RWPE1 (cell line): ENCODE data around the gene NRF1.
"Not testable (repeated sequence)": the region's sequence is repeated elsewhere in the genome, so short reads cannot be mapped to it uniquely, and the experiment has no call there.

Source experiments
- CTCF ChIA-PET: fragments of 350-600 bp; sonication (Branson Sonifier 250); formaldehyde crosslinking; extraction: SDS; loops from one replicate; lab custom pipeline; 2021; lab: Yijun Ruan, JAX
- POLR2A ChIA-PET: fragments of 400-600 bp; formaldehyde crosslinking; extraction: SDS; loops from one replicate; lab custom pipeline; 2020; ENCODE audit warnings: antibody characterized with exemption; ENCODE audit not compliant: low non-redundant PET; lab: Yijun Ruan, JAX
- DNase-seq: peaks from one replicate; pipeline ENCODE4 v3.0.0; 2012; ENCODE audit warnings: low spot score
- H3K27ac ChIP-seq: fragments of 450-650 bp; 2 replicates; pipeline ENCODE4 v1.5.1; 2017
- CTCF ChIP-seq: fragments of 450-650 bp; conservative IDR thresholded peaks from 2 replicates; pipeline ENCODE4 v1.5.1; 2017; ENCODE audit warnings: low read depth, mild to moderate bottlenecking

The NRF1 gene

GRCh38 chr7:129572205-129572604, 39.3 kb upstream of the NRF1 start:
- CTCF ChIA-PET = interaction anchor here (0.6 kb wide), 1 partner anchor 54 kb away, joined by 5 read pairs; no protein-coding TSS in a partner anchor
- POLR2A ChIA-PET = no interaction called here
- DNase-seq = no peak
- no peak for TF ChIP-seq CTCF
- no peak overlapping the region for H3K27ac ChIP-seq

DNA sequence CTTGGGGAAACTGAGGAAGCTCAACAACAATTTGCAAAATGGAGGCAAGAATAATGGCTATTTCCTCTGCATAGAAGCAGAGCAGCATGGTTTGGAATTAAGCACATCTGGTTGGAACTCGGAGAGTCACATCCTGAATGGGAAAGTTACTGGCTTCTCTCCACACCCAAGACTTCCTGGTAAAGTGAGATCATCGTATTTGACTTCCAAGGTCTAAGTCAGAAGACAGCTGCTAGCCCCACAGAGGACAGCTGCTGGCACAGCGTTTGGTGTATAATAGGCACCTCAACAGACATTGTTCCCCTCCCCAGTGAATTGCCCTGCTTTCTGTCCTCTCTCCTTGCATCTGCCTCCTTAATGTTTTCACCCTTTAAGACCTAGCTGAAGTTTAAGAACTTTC, 37.0 kb upstream of the NRF1 start:
- ChIA-PET POLR2A (no interaction called here), CTCF (no interaction called here)
- no peak for TF ChIP-seq CTCF
- H3K27ac ChIP-seq = no peak overlapping the region
- no peak for DNase-seq

DNA sequence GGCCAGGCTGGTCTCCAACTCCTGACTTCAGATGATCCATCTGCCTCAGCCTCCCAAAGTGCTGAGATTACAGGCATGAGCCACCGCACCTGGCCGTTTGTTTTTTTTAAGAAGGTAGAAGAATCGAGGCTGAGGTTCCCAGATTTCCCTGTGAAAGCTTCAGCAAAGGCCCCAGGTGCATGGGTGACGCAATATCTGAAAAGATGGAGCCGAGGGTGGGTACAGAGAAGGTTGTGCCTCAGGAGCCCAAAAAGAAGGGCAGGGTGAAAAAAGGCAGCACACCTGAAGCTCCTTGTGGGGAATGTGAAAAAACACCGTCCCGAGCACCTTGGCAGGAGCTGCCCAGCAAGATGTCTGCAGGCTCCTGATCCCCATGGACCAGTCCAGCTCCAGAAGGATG, 35.8 kb upstream of the NRF1 start:
- no peak for DNase-seq
- ChIA-PET CTCF (no interaction called here), POLR2A (no interaction called here)
- no peak for TF ChIP-seq CTCF
- no peak overlapping the region for H3K27ac ChIP-seq

DNA sequence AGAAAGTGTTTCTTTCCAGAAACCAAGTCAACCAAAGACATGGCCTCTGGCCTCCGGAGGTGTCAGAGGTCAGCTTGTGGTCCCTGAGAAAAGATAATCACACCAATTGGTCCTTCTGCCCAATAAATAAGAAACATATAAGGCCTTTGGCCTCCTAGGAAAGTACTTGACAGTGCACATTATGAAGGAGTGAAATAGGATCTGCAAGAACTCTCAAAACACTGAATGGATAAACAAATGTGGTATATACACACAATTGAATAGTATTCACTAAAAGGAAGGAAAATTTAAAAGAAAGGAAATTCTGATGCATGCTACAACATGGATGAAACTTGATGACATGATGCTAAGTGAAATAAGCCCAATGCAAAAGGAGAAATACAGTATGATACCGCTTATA, 35.4 kb upstream of the NRF1 start:
- CTCF ChIA-PET = no interaction called here
- DNase-seq = no peak
- H3K27ac ChIP-seq = no peak overlapping the region
- TF ChIP-seq CTCF = no peak
- POLR2A ChIA-PET = no interaction called here

GRCh38 chr7:129578829-129579228, 32.7 kb upstream of the NRF1 start:
- no peak for DNase-seq
- TF ChIP-seq CTCF = no peak
- H3K27ac ChIP-seq = no peak overlapping the region
- POLR2A ChIA-PET = no interaction called here
- CTCF ChIA-PET = no interaction called here

- H3K27ac ChIP-seq, POLR2A ChIA-PET, DNase-seq, CTCF ChIA-PET: not testable (repeated sequence)
Measured at GRCh38 chr7:129586179-129586578, 25.3 kb upstream of the NRF1 start.

- DNase-seq = no peak
- TF ChIP-seq CTCF = no peak
- no peak overlapping the region for H3K27ac ChIP-seq
- ChIA-PET POLR2A (no interaction called here), CTCF (interaction anchor here (0.6 kb wide), 1 partner anchor 1464 kb away, joined by 3 read pairs; no protein-coding TSS in a partner anchor)
Measured at GRCh38 chr7:129588268-129588667, 23.3 kb upstream of the NRF1 start.
